Smooth muscle cell (in vitro differentiated cells): ENCODE results near the gene RNF186. TPM values are rescaled to one million over a fixed set of nuclear protein-coding genes. Genes with fewer than 3 reads are reported as not detected.

Experiments
- DNase-seq: peaks from one replicate; lab custom pipeline; 2025; ENCODE audit not compliant: unreplicated experiment; lab: John Stamatoyannopoulos, UW
- H2AFZ ChIP-seq: fragments of 200-600 bp; sonication (generic); 2 replicates; pipeline ENCODE4 v1.6.0; 2016; ENCODE audit warnings: antibody characterized with exemption, low read depth, mild to moderate bottlenecking
- H3F3A ChIP-seq: fragments of 200-600 bp; sonication (generic); 2 replicates; pipeline ENCODE4 v1.6.0; 2017; ENCODE audit warnings: antibody characterized with exemption, low read depth
- H3K27ac ChIP-seq: fragments of 200-600 bp; sonication (generic); 2 replicates; pipeline ENCODE4 v1.5.1; 2016; ENCODE audit warnings: low read depth, mild to moderate bottlenecking
- H3K27me3 ChIP-seq: fragments of 200-600 bp; sonication (generic); 2 replicates; pipeline ENCODE4 v1.6.1; 2016; ENCODE audit warnings: low read depth, mild to moderate bottlenecking
- H3K36me3 ChIP-seq: fragments of 200-600 bp; sonication (generic); 2 replicates; pipeline ENCODE4 v1.5.1; 2016; ENCODE audit warnings: low read depth
- H3K4me1 ChIP-seq: fragments of 200-600 bp; sonication (generic); 2 replicates; pipeline ENCODE4 v1.5.1; 2016; ENCODE audit warnings: low read depth
- H3K4me2 ChIP-seq: fragments of 200-600 bp; sonication (generic); 2 replicates; pipeline ENCODE4 v1.6.0; 2016; ENCODE audit warnings: mild to moderate bottlenecking
- H3K4me3 ChIP-seq: fragments of 200-600 bp; sonication (generic); 2 replicates; pipeline ENCODE4 v1.5.1; 2016; ENCODE audit warnings: mild to moderate bottlenecking
- H3K79me2 ChIP-seq: fragments of 200-600 bp; sonication (generic); 2 replicates; pipeline ENCODE4 v1.6.0; 2016; ENCODE audit warnings: low read depth, mild to moderate bottlenecking
- H3K9ac ChIP-seq: fragments of 200-600 bp; sonication (generic); 2 replicates; pipeline ENCODE4 v1.6.0; 2016; ENCODE audit warnings: low read depth
- H3K9me3 ChIP-seq: fragments of 200-600 bp; sonication (generic); replicated peaks from 2 replicates; pipeline ENCODE4 v1.5.1; 2016; ENCODE audit warnings: low read depth
- H4K20me1 ChIP-seq: fragments of 200-600 bp; sonication (generic); 2 replicates; pipeline ENCODE4 v1.6.0; 2016; ENCODE audit warnings: low read depth
- CTCF ChIP-seq: fragments of 200-600 bp; sonication (generic); IDR thresholded peaks from 2 replicates; pipeline ENCODE4 v1.5.1; 2017; ENCODE audit warnings: borderline replicate concordance, mild to moderate bottlenecking, antibody characterized with exemption; ENCODE audit not compliant: insufficient read depth, poor library complexity, severe bottlenecking
- WGBS: methylation state at CpG from one replicate; pipeline ENCODE4 v1.1.7; 2016; ENCODE audit warnings: low lambda C conversion rate; 5-methylcytosine and 5-hydroxymethylcytosine counted together
- polyA plus RNA-seq: library from polyadenylated mRNA; unstranded; fragments of >200 nt; fragmentation: Nextera tagmentation; extraction: Ambion mirVana; gene quantifications from 2 replicates; pipeline ENCODE4 v1.2.1, GENCODE V29; 2016
- total RNA-seq: library from RNA; depleted of rRNA; stranded (reverse); fragments of >200 nt; gene quantifications from 2 replicates; pipeline ENCODE4 v1.2.3, GENCODE V29; 2014

Gene RNF186
- total RNA-seq (not detected in 2 replicates), polyA plus RNA-seq (not detected in 2 replicates)

- no peaks in the 10 kb centered on the region for H3K9me3 ChIP-seq
- H3K27ac ChIP-seq: no peak within 1 kb of the TSS
- H3F3A ChIP-seq: no peaks in the 10 kb centered on the region
- H3K4me2 ChIP-seq: no peak within 1 kb of the TSS
- no peaks in the 10 kb centered on the region for H3K36me3 ChIP-seq
- no peak for TF ChIP-seq CTCF
- H3K4me3 ChIP-seq: no peak within 1 kb of the TSS
- DNase-seq: no peak
- no peaks in the 10 kb centered on the region for H4K20me1 ChIP-seq
- no peaks in the 10 kb centered on the region for H3K4me1 ChIP-seq
- H3K79me2 ChIP-seq: no peaks in the 10 kb centered on the region
- no peaks in the 10 kb centered on the region for H3K27me3 ChIP-seq
- no peak within 1 kb of the TSS for H2AFZ ChIP-seq
- 97% methylated on average over 22 of the region's 22 CpGs for WGBS
- H3K9ac ChIP-seq: no peak within 1 kb of the TSS
Observed at GRCh38 chr1:19814681-19815503, at the start of gene RNF186. RNF186 (minus strand) TSS chr1:19815283; CDS start chr1:19815101, 182 bp downstream.

GRCh38 chr1:19864570-19865160, 49.6 kb upstream of the RNF186 start:
- no peak overlapping the region for H3K4me3 ChIP-seq
- no peak overlapping the region for H3K4me2 ChIP-seq
- no peak overlapping the region for H3K9ac ChIP-seq
- no peaks in the 10 kb centered on the region for H3K9me3 ChIP-seq
- H2AFZ ChIP-seq: no peak overlapping the region
- TF ChIP-seq CTCF: no peak
- H3K79me2 ChIP-seq: no peaks in the 10 kb centered on the region
- no peaks in the 10 kb centered on the region for H3K27me3 ChIP-seq
- H3K36me3 ChIP-seq: no peaks in the 10 kb centered on the region
- no peak overlapping the region for H3K27ac ChIP-seq
- H3F3A ChIP-seq: no peaks in the 10 kb centered on the region
- no peaks in the 10 kb centered on the region for H4K20me1 ChIP-seq
- WGBS: 97% methylated on average over 1 of the region's 1 CpG
- no peak for DNase-seq
- H3K4me1 ChIP-seq: no peaks in the 10 kb centered on the region

- no peak for DNase-seq
- Histone ChIP-seq H3K27me3 (no peaks in the 10 kb centered on the region), H3K27ac (no peak overlapping the region), H4K20me1 (no peaks in the 10 kb centered on the region), H3K36me3 (no peaks in the 10 kb centered on the region), H3K4me1 (no peaks in the 10 kb centered on the region), H3K9me3 (no peaks in the 10 kb centered on the region), H3F3A (no peaks in the 10 kb centered on the region), H3K4me2 (no peak overlapping the region), H3K9ac (no peak overlapping the region), H2AFZ (no peak overlapping the region), H3K79me2 (no peaks in the 10 kb centered on the region), H3K4me3 (no peak overlapping the region)
- no peak for TF ChIP-seq CTCF
- WGBS: 90% methylated on average over 3 of the region's 3 CpGs
Observed at GRCh38 chr1:19862944-19863343, 47.9 kb upstream of the RNF186 start.
